IMR-90 (cell line): Measurements from ENCODE around the gene FAM89B. TPM values are rescaled to one million over a fixed set of nuclear protein-coding genes. Genes with fewer than 3 reads are reported as not detected.

Source experiments
- ATAC-seq: fragments of 200-7000 bp; cut with Tn5 transposase; 2 replicates; pipeline ENCODE4 v1.9.1; 2020; ENCODE audit warnings: low read depth, mild to moderate bottlenecking, moderate library complexity
- BruUV-seq: library from RNA; stranded (reverse); fragments of 400-500 nt; replicated peaks from 2 replicates; lab custom pipeline; 2021; lab: Mats Ljungman, UMichigan
- CTCF ChIA-PET: fragments of 300-600 bp; formaldehyde crosslinking; extraction: SDS; loops from one replicate; lab custom pipeline; 2021; ENCODE audit warnings: antibody characterized with exemption; lab: Yijun Ruan, JAX
- POLR2A ChIA-PET: fragments of 300-600 bp; sonication (Branson Sonifier 250); formaldehyde crosslinking; loops from one replicate; lab custom pipeline; 2022; ENCODE audit warnings: antibody characterized with exemption; ENCODE audit not compliant: unreplicated experiment; lab: Charles Lee
- DNase-seq: peaks from one replicate; pipeline ENCODE4 v3.0.0; 2013
- H2AFZ ChIP-seq: replicated peaks from 2 replicates; pipeline ENCODE3; 2013; ENCODE audit warnings: low read length, mild to moderate bottlenecking; ENCODE audit not compliant: poor library complexity
- H2AK5ac ChIP-seq: 2 replicates; pipeline ENCODE4 v1.6.1; 2013; ENCODE audit warnings: low read depth, low read length, inconsistent platforms
- H2AK9ac ChIP-seq: replicated peaks from 2 replicates; pipeline ENCODE3; 2013; ENCODE audit warnings: mild to moderate bottlenecking, low read depth, low read length, moderate library complexity; ENCODE audit not compliant: poor library complexity
- H2BK120ac ChIP-seq: 2 replicates; pipeline ENCODE4 v1.6.1; 2013; ENCODE audit warnings: low read depth, low read length, inconsistent platforms
- H2BK15ac ChIP-seq: 3 replicates; pipeline ENCODE4 v1.6.1; 2013; ENCODE audit warnings: low read depth, low read length, inconsistent platforms
- H2BK20ac ChIP-seq: 2 replicates; pipeline ENCODE4 v1.6.1; 2013; ENCODE audit warnings: low read depth, mild to moderate bottlenecking, inconsistent platforms, low read length, moderate library complexity
- H2BK5ac ChIP-seq: 2 replicates; pipeline ENCODE4 v1.6.1; 2013; ENCODE audit warnings: mild to moderate bottlenecking, low read depth, low read length, inconsistent platforms; ENCODE audit not compliant: poor library complexity, severe bottlenecking
- H3K14ac ChIP-seq: replicated peaks from 2 replicates; pipeline ENCODE4 v1.6.1; 2013; ENCODE audit warnings: low read depth, low read length, inconsistent platforms
- H3K18ac ChIP-seq: 2 replicates; pipeline ENCODE4 v1.6.1; 2013; ENCODE audit warnings: low read depth, low read length, control low read depth
- H3K23ac ChIP-seq: 2 replicates; pipeline ENCODE4 v1.6.1; 2013; ENCODE audit warnings: low read depth, low read length, inconsistent platforms
- H3K27ac ChIP-seq: 2 replicates; pipeline ENCODE4 v1.5.1; 2013; ENCODE audit warnings: mild to moderate bottlenecking, control low read depth, low read length; ENCODE audit not compliant: insufficient read depth
- H3K27me3 ChIP-seq: 2 replicates; pipeline ENCODE4 v1.6.1; 2013; ENCODE audit warnings: low read length; ENCODE audit not compliant: control insufficient read depth, insufficient read depth
- H3K36me3 ChIP-seq: 2 replicates; pipeline ENCODE4 v1.6.1; 2013; ENCODE audit warnings: low read length, mixed read lengths; ENCODE audit not compliant: control insufficient read depth, insufficient read depth
- H3K4ac ChIP-seq: 2 replicates; pipeline ENCODE4 v1.6.1; 2013; ENCODE audit warnings: low read depth, low read length, inconsistent platforms
- H3K4me1 ChIP-seq: 2 replicates; pipeline ENCODE4 v1.6.1; 2013; ENCODE audit warnings: low read length, mixed read lengths; ENCODE audit not compliant: control insufficient read depth, insufficient read depth
- H3K4me2 ChIP-seq: 2 replicates; pipeline ENCODE4 v1.6.1; 2013; ENCODE audit warnings: low read depth, mild to moderate bottlenecking, control low read depth, low read length, moderate library complexity
- H3K4me3 ChIP-seq: 2 replicates; pipeline ENCODE4 v1.5.1; 2013; ENCODE audit warnings: low read depth, mild to moderate bottlenecking, control low read depth, low read length, moderate library complexity; ENCODE audit not compliant: insufficient read depth
- H3K56ac ChIP-seq: 2 replicates; pipeline ENCODE4 v1.6.1; 2013; ENCODE audit warnings: low read length, inconsistent platforms; ENCODE audit not compliant: insufficient read depth; ENCODE audit errors: extremely low read depth
- H3K79me1 ChIP-seq, 2 experiments: 2 replicates each; pipeline ENCODE4 v1.6.1; 2013; ENCODE audit warnings: low read length in 2 of 2, inconsistent platforms in 1 of 2, low read depth in 1 of 2
- H3K9ac ChIP-seq: 2 replicates; pipeline ENCODE4 v1.6.1; 2013; ENCODE audit warnings: low read depth, low read length, control low read depth
- H3K9me1 ChIP-seq: 2 replicates; pipeline ENCODE4 v1.6.1; 2013; ENCODE audit warnings: low read length, inconsistent platforms; ENCODE audit not compliant: insufficient read depth
- H3K9me3 ChIP-seq: 2 replicates; pipeline ENCODE4 v1.6.1; 2013; ENCODE audit warnings: low read length; ENCODE audit not compliant: control insufficient read depth, insufficient read depth
- H4K20me1 ChIP-seq: 2 replicates; pipeline ENCODE4 v1.6.1; 2013; ENCODE audit warnings: low read length, inconsistent platforms; ENCODE audit not compliant: insufficient read depth
- H4K5ac ChIP-seq: 2 replicates; pipeline ENCODE4 v1.6.1; 2013; ENCODE audit warnings: mild to moderate bottlenecking, low read depth, low read length, control low read depth
- H4K8ac ChIP-seq, 2 experiments: 2 replicates each; pipeline ENCODE4 v1.6.1; 2013; ENCODE audit warnings: low read depth in 2 of 2, low read length in 2 of 2, control low read depth in 1 of 2, inconsistent platforms in 1 of 2
- H4K91ac ChIP-seq: 2 replicates; pipeline ENCODE4 v1.6.1; 2013; ENCODE audit warnings: low read depth, low read length, inconsistent platforms; ENCODE audit not compliant: insufficient read depth
- MAFK ChIP-seq: IDR thresholded peaks from 2 replicates; pipeline ENCODE4 v1.6.1; 2012; ENCODE audit warnings: low read depth, low read length, improper control_type of control experiment
- MAZ ChIP-seq: IDR thresholded peaks from 2 replicates; pipeline ENCODE4 v1.6.1; 2012; ENCODE audit warnings: low read depth, mild to moderate bottlenecking, low read length, improper control_type of control experiment, moderate library complexity, borderline replicate concordance
- RAD21 ChIP-seq: IDR thresholded peaks from 2 replicates; pipeline ENCODE4 v1.6.1; 2012; ENCODE audit warnings: low read length, improper control_type of control experiment
- WGBS, 2 experiments: methylation state at CpG; one replicate each; pipeline versions ENCODE4 v1.1.5 to v1.1.7; 2013; ENCODE audit warnings: missing lambda C conversion rate in 2 of 2; ENCODE audit not compliant: insufficient read length in 1 of 2; ENCODE audit errors: extremely low coverage in 2 of 2; 5-methylcytosine and 5-hydroxymethylcytosine counted together
- dilution Hi-C: fragments of 300-500 bp; cut with HindIII; formaldehyde crosslinking; loops from one replicate; pipeline ENCODE4 v1.14.3; 2018; ENCODE audit warnings: low sequenced_read_pairs; ENCODE audit not compliant: unreplicated experiment
- in situ Hi-C: fragments of 300-500 bp; cut with MboI; formaldehyde crosslinking; loops from 3 replicates; pipeline ENCODE4 v1.14.3; 2019; ENCODE audit warnings: low sequenced_read_pairs, inconsistent platforms, mixed read lengths
- intact Hi-C: fragments of 100-400 bp; cut with micrococcal nuclease; formaldehyde crosslinking; loops from 2 replicates; pipeline ENCODE4 v1.10.0; 2022
- polyA plus RNA-seq, 3 experiments: library from polyadenylated mRNA; depleted of rRNA; stranded (reverse); fragments of >200 nt; gene quantifications; 2 replicates each; pipeline ENCODE4 v1.2.3, GENCODE V29; 2012; ENCODE audit warnings: low replicate concordance in 1 of 3
- total RNA-seq: library from RNA; depleted of rRNA; stranded (reverse); fragments of >200 nt; gene quantifications from 2 replicates; pipeline ENCODE4 v1.2.3, GENCODE V29; 2012

Gene FAM89B
- total and polyA plus RNA-seq, 2 of the 4 experiments (the other 2 are of a cell fraction) = 12.0 to 65.5 TPM

DNA sequence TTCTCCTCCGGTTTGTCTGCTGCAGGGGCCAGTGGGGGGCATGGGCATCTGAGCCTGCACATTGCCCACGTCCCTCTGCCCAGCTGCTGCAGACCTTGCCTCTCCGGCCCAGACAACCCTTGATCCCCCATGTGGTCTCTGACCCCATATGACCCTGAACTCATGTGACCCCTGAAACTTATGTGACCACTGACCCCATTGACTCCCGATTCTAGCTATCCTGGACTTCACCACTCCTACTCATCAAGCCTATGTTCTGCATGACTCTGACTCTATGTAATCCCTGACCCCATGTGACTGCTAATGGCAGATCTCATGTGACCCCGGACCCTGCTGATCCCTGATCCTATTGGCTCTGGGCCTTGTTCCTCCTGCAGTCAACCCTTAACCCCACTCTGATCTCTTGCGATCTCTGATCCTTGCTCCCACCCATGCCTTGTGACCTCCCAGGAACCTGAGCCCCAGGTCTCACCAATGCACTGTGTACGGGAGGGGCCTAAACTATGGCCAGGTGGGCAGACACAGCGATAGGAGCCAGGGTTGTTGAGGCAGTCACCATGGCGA lies 19.9 kb upstream of the FAM89B start:
- ATAC-seq (no peak), DNase-seq (no peak)
- dilution Hi-C loops = no loop called here
- Histone ChIP-seq H3K56ac (no peak overlapping the region), H2BK20ac (no peak overlapping the region), H4K8ac (no peak overlapping the region), H3K9me3 (no peaks in the 10 kb centered on the region), H3K23ac (no peak overlapping the region), H2AK9ac (no peak overlapping the region), H3K4me1 (peaks cover 20% of the 10 kb centered on the region), H3K4ac (no peak overlapping the region), H3K36me3 (peaks cover 32% of the 10 kb centered on the region), H4K91ac (no peak overlapping the region), H3K9ac (no peak overlapping the region), H3K18ac (no peak overlapping the region), H3K9me1 (peaks cover 11% of the 10 kb centered on the region), H3K14ac (no peak overlapping the region), H2BK120ac (no peak overlapping the region), H3K27ac (no peak overlapping the region), H2BK15ac (no peak overlapping the region), H4K5ac (no peak overlapping the region), H3K4me2 (no peak overlapping the region), H2AFZ (no peak overlapping the region), H3K79me1 (peaks cover 16 to 42% of the 10 kb centered on the region in 2 experiments), H2BK5ac (no peak overlapping the region), H4K20me1 (peaks cover 19% of the 10 kb centered on the region), H2AK5ac (no peak overlapping the region), H3K4me3 (no peak overlapping the region), H3K27me3 (no peaks in the 10 kb centered on the region)
- ChIA-PET CTCF (no interaction called here), POLR2A (no interaction called here)
- no TSS peak for BruUV-seq
- TF ChIP-seq MAZ (no peak), RAD21 (no peak), MAFK (no peak)
- WGBS, 2 experiments = 92% methylated on average over 5 of the region's 9 CpGs; no CpG with 5 or more reads in 1 of the 2 experiments
- in situ Hi-C loops = no loop called here
- intact Hi-C loops = no loop called here
